ENCODE data around the gene SUN1. TPM values are rescaled to one million over a fixed set of nuclear protein-coding genes. Genes with fewer than 3 reads are reported as not detected.
A peak's percentile ranks its signal among the peaks of the same experiment; 100 is the strongest.

Gene SUN1
- polyA plus RNA-seq, 1 of the 3 experiments (the other 2 are of a cell fraction) = 369 TPM

GRCh38 chr7:818031-818699 is 14.1 kb upstream of the SUN1 start (continued):
- TF ChIP-seq CHD2 (IDR thresholded peaks at IDR 0.05; ENCODE audit: low read length, partially characterized antibody) (peak; percentile 58), GATA2 (CRISPR knock-in tag; IDR thresholded peaks at IDR 0.05) (no peak), EP300 (IDR thresholded peaks at IDR 0.05; ENCODE audit: borderline replicate concordance in 1 of 2, low read depth in 1 of 2, low read length in 1 of 2) (peak in 1 of 2 experiments; percentile 39; a peak in 1 of 4 replicates), RAD21 (IDR thresholded peaks at IDR 0.05; ENCODE audit: low read length) (no peak), POLR2AphosphoS5 (IDR thresholded peaks at IDR 0.05; ENCODE audit: low read depth, low read length) (peak; percentile 79; the same call in 1 of the 2 replicates), REST (IDR thresholded peaks at IDR 0.05; ENCODE audit: low read depth, low read length) (no peak), TCF12 (IDR thresholded peaks at IDR 0.05) (peak; percentile 99), JUND (IDR thresholded peaks at IDR 0.05) (peak; percentile 78; the same call in 1 of the 2 replicates)

GRCh38 chr7:820341-820740 is 11.9 kb upstream of the SUN1 start:
- H4K20me1 ChIP-seq (ENCODE audit: insufficient read depth) = peaks cover 73% of the 10 kb centered on the region
- no peaks in the 10 kb centered on the region for H3K9me3 ChIP-seq
- DNase-seq = no peak
- peaks cover 15% of the 10 kb centered on the region for H3F3A ChIP-seq (replicated peaks; ENCODE audit: insufficient read depth)
- TF ChIP-seq TEAD4 (IDR thresholded peaks at IDR 0.05; ENCODE audit: borderline replicate concordance, insufficient read depth) (no peak), FOXJ3 (CRISPR knock-in tag; IDR thresholded peaks at IDR 0.05) (no peak), MEF2A (IDR thresholded peaks at IDR 0.05; ENCODE audit: borderline replicate concordance, low read depth) (no peak), SMC3 (IDR thresholded peaks at IDR 0.05; ENCODE audit: low read depth, low read length) (no peak), PBX3 (IDR thresholded peaks at IDR 0.05) (no peak), CHD2 (IDR thresholded peaks at IDR 0.05; ENCODE audit: low read length, partially characterized antibody) (no peak), FOSL2 (IDR thresholded peaks at IDR 0.05; ENCODE audit: borderline replicate concordance, low read depth) (no peak), GABPA (IDR thresholded peaks at IDR 0.05; ENCODE audit: low read depth) (no peak), EZH2phosphoT487 (IDR thresholded peaks at IDR 0.05; ENCODE audit: borderline replicate concordance, low read depth) (no peak), TAF1 (IDR thresholded peaks at IDR 0.05; ENCODE audit: borderline replicate concordance, low read depth, low read length) (no peak), RXRA (IDR thresholded peaks at IDR 0.05; ENCODE audit: borderline replicate concordance, low read depth) (no peak), RCOR1 (IDR thresholded peaks at IDR 0.05; ENCODE audit: low read length) (no peak), TCF12 (IDR thresholded peaks at IDR 0.05) (no peak)
- CTCF ChIA-PET = interaction anchor here (1.0 kb wide), 2 partner anchors 17 to 30 kb away, joined by 3 read pairs; no protein-coding TSS in a partner anchor
- no peaks in the 10 kb centered on the region for H3K27me3 ChIP-seq (ENCODE audit: insufficient read depth)
- POLR2A ChIA-PET = no interaction called here
- H3K9ac ChIP-seq = no peak overlapping the region
- H3K4me3 ChIP-seq (ENCODE audit: low read depth in 2 of 2, low read length in 1 of 2) = no peak overlapping the region
- H3K4me1 ChIP-seq (ENCODE audit: control insufficient read depth in 1 of 2, insufficient read depth in 2 of 2, low read depth in 1 of 2, low read length in 1 of 2) = peaks cover 28 to 42% of the 10 kb centered on the region in 2 experiments; a peak in 3 of 4 replicates
- H3K9me2 ChIP-seq = no peaks in the 10 kb centered on the region
- H2AFZ ChIP-seq (ENCODE audit: low read depth) = no peak overlapping the region
- H3K27ac ChIP-seq (ENCODE audit: low read depth in 2 of 2, low read length in 1 of 2) = no peak overlapping the region
- H3K4me2 ChIP-seq = no peak overlapping the region
- peaks cover 87% of the 10 kb centered on the region for H3K79me2 ChIP-seq (ENCODE audit: insufficient read depth)
- H3K36me3 ChIP-seq (replicated peaks in 1 of 2; ENCODE audit: control insufficient read depth in 1 of 2, insufficient read depth in 2 of 2, low read length in 1 of 2) = peaks cover 2 to 13% of the 10 kb centered on the region in 2 experiments
- WGBS (ENCODE audit: low lambda C conversion rate) = 100% methylated on average over 1 of the region's 1 CpG
